GM19438 (cell line): ENCODE measurements around the gene CCNC.
A peak's percentile ranks its signal among the peaks of the same experiment; 100 is the strongest.

Experiments
- ATAC-seq: cut with Tn5 transposase; IDR thresholded peaks from one replicate; pipeline ENCODE4 v1.9.1; 2021; ENCODE audit warnings: low read depth; ENCODE audit not compliant: unreplicated experiment

CCNC gene

DNA sequence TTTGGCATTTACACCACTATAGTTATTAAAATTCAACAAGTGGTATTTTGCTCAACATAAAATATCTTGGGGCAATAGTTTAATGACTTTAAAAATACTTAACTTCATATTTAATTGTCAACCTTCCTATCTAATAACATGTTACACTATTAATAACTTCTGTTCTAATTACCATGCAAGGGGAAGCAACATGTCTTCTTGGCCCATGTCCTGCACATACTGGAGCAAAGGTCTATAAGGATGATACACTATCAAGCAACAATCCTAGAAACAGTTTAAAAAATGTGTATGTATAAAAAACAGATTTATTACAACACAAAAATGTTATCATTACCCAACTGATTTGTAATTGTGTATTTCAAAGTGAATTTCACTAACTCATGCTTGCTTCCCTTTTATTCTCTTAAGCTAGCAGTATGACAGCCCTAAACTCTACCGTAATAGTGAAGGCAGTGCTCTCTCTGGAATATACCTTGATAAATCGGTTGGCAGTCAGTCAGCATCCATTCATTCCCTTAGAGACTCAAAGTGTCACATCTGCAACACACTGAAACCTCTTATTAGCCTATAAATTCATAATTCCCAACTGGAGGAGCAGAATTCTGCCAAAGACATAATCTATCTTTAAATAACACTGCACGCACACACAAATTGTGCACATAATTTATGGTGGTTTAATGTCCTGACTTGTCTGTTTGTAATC, 18.3 kb downstream of the CCNC start:
- ATAC-seq = no peak

DNA sequence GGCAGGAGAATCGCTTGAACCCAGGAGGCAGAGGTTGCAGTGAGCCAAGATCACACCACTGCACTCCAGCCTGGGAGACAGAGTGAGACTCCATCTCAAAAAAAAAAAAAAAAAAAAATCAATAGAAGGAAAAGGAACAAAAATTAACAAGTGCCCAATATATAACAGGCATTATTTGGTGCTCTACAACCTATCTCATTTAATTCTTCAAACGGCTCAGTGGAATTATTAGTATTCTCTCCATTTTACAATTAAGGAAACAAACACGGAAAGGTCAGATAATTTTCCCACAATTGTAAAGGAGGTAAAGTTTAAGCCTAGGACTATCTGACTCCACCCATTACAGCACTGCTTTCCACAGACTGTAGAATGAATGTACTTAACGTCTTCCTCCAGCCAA, 19.8 kb downstream of the CCNC start:
- ATAC-seq = no peak

DNA sequence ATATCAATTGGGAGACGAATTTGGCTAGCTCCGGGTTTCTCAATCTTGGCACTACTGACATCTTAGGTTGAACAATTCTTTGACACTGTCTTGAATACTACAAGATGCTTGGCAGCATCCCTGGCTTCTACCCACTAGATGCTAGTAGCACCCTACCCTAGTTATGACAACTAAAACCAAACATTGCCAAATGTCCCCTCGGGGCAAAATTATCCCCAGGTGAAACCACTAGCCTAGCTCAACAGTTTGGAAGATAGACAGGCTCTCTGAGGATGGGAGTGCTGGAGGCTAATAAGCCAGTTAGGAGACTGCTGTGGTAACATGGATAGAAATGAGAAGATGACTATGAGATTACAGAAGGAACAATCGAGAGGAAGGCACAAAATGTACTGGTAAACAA, 20.9 kb downstream of the CCNC start:
- no peak for ATAC-seq

DNA sequence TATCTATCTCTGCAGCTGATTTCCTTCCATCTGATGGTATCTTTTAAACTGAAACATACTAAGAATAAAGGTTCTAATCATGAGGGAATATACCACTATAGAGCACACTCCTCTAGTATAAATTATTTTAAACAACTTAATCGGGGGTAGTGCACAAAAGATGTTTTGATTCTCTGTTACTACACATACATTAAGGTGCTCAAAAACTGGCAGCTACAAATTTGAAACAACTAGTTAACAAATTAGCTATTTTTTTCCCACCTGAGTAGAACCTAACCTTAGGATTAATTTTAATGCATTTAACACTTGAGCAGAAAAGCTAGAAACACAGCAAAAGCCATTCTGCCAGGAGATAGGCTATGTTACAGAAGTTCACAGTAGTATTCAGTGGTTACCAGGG, 23.0 kb downstream of the CCNC start:
- ATAC-seq = no peak

DNA sequence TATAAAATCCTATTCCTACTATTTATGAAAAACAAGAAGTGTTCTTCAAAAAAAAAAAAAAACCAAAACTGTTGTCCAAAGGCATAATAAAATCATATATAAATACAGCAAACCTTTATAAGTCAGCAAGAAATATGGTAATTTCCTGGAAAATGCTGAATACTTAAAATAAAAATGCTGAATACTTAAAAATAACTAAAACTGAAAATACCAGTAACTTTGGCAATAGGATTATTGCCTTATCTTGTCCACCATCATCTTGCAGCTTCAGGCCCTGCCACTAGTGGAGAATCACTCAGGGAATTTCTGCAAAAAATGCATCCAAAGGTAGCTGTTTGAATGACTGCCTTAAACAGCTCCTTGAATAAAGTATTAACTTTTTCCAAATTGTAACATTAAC, 24.5 kb downstream of the CCNC start:
- no peak for ATAC-seq

DNA sequence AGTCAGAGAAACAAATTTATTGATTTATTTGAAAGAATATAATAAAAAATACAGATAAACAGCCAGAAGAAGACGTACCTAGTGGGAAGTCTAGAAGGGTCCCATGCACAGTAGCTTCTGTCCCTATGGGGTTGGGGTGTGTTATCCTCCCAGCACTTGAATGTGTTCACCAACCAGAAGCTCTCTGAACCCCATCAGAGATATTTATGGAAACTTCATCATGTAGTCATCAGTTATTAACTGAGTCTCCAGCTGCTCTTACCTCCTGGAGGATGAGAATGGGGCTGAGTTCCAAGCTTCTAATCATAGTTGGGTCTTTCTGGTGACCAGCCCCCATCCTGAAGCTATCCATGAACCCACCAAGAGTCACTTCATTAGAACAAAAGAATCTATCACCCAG, 37.8 kb downstream of the CCNC start:
- no peak for ATAC-seq

DNA sequence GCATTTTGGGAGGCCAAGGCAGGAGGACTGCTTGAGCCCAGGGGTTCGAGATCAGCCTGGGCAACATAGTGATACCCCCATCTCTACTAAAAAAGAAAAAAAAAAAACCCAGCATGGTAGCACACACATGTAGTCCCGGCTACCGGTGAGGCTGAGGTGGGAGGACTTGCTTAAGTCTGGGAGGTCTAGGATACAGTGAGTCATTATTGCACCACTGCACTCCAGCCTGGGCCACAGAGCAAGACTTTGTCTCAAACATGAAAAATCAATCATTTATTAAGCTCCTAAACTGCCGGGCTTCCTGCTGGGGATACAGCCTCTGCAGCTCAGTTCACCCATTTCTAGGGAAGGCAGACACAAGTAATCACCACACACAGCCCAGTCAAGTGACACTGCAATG, 45.9 kb downstream of the CCNC start:
- ATAC-seq = no peak

DNA sequence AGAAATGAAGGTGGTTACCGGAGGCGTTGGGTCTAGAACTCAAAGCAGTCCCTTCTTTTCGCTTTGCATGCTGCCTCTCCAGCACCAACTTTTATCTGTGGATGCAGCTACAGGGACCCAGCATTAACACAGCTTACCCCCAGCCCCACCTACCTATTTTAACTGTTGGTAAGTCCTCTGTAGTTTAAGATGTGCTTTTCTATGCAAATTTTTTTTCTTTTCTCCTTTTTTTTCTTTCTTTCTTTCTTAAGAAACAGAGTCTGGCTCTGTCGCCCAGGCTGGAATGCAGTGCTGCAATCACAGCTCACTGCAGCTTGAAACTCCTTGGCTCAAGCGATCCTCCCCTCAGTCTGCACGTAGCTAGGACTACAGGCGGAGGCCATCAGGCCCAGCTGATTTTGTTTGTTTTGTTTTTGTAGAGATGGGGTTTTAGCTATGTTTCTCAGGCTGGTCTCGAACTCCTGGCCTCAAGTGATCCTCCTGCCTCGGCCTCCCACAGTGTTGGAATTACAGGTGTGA, 46.8 kb downstream of the CCNC start:
- peak; percentile 34 for ATAC-seq

DNA sequence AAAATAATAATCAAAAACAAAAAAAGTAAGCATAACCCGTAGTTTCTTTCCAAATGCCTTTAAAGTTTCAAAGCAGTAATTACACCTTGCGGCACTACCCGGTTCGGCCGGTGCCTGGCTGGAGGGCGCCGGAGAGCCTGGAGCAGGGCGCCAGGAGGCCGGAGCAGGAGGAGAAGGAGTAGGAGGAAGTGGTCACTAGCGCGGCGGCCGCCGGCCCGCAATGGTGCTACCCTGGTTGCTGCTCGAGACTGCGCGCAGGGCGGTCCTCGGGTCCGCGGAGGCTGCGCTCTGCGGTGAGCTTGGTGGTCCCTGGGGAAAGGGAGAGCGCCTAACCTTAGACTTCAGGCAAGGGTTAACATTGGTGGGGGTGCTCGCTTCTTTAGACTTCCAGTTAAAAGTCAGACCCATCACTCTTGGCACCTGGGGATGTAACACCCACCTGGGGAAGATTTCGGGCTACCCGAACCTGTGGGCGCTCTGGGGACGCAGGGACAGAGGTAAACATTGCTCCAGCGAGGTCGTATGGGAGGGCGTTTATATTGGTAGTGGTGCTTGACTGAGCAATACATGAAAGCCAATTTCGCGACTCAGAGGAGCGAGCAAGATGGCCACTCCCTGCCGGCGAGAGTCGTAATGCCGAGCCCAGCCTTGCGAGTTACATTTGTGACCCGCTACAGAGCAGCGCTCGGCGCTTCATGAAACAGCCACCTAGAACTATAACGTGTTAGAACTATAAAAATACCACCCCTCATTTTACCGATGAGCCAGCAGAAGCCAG, 47.4 kb downstream of the CCNC start:
- peak; percentile 98 for ATAC-seq

DNA sequence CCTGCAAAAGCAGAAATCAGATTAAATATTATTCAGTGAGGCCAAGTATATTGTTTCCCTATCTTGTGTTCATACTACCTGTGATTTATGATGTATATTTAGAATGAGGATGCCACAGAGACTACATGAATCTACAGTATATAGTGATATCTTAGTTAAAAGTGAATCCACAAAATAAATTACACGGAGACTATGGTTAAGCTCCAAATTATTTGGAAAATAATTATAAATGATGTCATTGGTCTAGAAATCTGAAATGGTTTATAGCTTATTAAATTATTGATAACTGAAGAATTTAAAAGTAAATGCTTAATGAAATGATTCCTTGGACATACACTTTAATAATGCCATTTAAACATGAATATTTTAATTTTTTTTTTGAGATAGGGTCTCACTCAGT, 49.0 kb downstream of the CCNC start:
- no peak for ATAC-seq

DNA sequence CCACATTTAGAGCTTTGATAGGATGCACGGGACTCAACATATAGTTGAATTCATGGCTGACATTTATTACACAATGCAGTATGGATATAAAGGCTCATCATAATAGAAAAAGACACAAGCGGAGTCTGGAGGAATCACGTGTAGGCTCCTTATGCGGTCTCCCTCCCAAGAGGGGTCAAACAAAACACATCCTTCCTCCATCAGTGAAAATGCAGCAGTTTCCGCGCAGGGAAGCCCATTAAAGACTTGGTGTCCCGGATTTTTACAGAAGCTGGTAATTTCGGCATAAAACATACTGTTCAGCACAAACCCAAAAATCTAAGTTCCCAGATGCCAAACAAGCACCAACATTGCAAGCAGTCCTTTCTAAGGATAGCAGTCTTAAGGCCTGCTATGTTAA, 54.4 kb downstream of the CCNC start:
- no peak for ATAC-seq

DNA sequence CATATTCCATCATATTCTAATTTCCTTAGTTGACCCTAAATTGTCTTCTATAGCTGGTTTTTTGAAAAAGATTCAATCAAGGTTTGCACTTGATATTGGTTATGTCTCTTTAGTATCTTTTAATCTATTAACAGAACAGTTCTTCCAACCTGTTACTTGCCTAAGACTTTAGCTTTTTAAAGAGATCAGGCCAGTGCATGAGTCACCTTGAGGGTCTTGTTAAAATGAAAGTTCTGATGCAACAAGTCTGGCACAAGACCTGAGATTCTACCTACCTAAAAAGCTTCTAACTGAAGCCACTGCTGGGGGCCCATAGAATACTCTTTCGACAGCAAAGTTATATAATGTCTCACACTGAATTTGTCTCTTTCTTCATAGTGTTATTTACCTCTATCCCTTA, 56.4 kb downstream of the CCNC start:
- no peak for ATAC-seq

DNA sequence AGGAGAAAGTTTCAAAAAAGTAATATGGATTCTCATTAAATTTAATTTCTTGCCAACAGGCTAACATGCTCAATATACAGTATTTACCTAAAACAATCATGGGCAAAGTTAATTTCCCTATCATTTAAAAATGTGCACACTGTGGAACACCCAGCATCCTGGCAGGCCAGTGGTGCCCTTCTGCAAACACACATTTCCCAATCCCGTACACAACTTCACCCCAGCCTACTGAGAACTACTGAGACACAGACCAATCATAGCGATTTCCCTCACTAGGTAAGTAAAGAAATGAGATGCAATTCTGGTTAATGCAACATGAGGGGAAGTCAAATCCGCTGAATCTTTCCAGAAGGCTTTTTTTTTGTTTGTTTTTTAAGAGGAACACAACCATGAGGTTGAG, 60.8 kb downstream of the CCNC start:
- ATAC-seq = no peak

DNA sequence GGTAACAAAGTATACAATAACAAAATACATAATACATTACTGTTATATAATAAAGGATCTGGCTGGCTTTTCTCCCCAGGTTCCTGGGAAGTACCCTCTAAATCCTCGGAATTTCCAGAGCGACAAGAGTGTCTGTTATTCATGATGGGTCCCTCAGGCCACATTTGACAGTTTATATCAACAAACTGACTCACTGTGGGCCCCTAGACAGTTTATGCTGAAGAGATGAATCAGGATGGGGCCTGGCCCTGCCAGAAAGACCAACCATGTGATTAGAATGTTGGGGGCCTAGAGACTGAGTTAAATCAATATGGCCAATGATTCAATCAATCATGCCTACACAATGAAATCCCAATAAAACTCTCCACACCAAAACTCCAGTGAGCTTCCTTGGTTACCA, 66.7 kb downstream of the CCNC start:
- no peak for ATAC-seq

DNA sequence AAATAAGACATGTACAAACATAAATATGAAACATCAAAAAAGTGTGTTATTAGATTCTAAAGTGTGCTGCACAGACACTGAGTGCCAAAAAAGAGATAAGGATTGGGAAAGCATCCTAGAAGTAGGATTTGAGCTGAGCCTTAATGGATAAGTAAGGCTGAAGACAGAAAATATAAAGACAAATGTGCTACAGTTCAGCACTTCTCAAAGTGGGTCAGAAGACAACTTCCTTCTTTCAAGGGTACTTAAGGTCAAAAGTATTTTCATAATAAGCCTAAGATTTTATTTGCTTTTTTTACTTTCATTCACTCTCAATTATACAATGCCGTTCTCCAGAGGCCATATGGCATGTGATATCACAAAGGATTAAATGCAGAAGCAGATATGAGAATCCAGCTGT, 70.0 kb downstream of the CCNC start:
- no peak for ATAC-seq

DNA sequence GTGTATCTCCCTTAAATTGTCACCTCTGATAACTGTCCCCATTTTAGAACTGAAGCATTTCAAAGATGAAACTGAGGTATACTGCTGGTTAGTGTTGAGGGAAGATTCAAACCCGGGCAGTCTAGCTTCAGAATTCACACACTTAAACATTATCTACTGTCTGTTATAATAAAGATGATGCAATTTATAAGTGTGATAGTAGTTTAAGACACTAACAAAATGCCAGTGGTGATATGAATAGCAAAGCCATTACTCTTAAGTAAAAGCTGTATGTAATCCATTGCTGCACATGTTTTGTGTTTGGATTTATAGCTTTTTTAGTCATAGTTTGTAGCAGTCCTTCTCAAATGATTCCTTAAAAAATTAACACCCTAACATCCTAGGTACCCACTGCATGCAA, 73.0 kb downstream of the CCNC start:
- no peak for ATAC-seq
